Body of pancreas (tissue), 4 donors: ENCODE data around the gene NUP88. TPM values are rescaled to one million over a fixed set of nuclear protein-coding genes. Genes with fewer than 3 reads are reported as not detected.

ENCODE experiments used
- ATAC-seq: fragments of 150-250 bp; one replicate; pipeline ENCODE4 v1.9.1; 2016
- DNase-seq, 4 donors: peaks; one replicate each; pipeline ENCODE4 v3.0.0-alpha.2; 2019
- H3K27ac ChIP-seq, 4 donors: fragments of 200-600 bp; sonication (generic); 1 replicate in 3 of 4; 2 replicates in 1 of 4; pipeline versions ENCODE4 v1.5.1 to v1.6.1; 2016 to 2019; ENCODE audit warnings: mild to moderate bottlenecking in 1 of 4, mixed read lengths in 1 of 4, moderate library complexity in 1 of 4
- H3K27me3 ChIP-seq, 2 donors: fragments of 200-600 bp; sonication (generic); one replicate each; pipeline ENCODE4 v1.6.0; 2016; ENCODE audit warnings: mild to moderate bottlenecking in 1 of 2
- H3K36me3 ChIP-seq, 2 donors: fragments of 200-600 bp; sonication (generic); replicated peaks in 1 of 2; 2 replicates each; pipeline ENCODE4 v1.5.1; 2016; ENCODE audit warnings: low read depth in 2 of 2; ENCODE audit not compliant: insufficient read depth in 1 of 2
- H3K4me1 ChIP-seq: fragments of 200-600 bp; sonication (generic); one replicate; pipeline ENCODE4 v1.6.0; 2016
- H3K4me3 ChIP-seq, 2 donors: fragments of 200-600 bp; sonication (generic); 1 replicate in 1 of 2; 2 replicates in 1 of 2; pipeline ENCODE4 v1.5.1; 2016 to 2019
- H3K9me3 ChIP-seq, 3 donors: fragments of 200-600 bp; sonication (generic); 1 replicate in 2 of 3; 2 replicates in 1 of 3; pipeline ENCODE4 v1.5.1; 2016
- POLR2A ChIP-seq, 3 donors: fragments of 450-650 bp; IDR thresholded peaks; one replicate each; pipeline ENCODE4 v1.6.1; 2016; ENCODE audit warnings: antibody characterized with exemption in 3 of 3, mild to moderate bottlenecking in 2 of 3
- WGBS, 2 donors: methylation state at CpG; one replicate each; pipeline ENCODE4 v1.1.5; 2017; 5-methylcytosine and 5-hydroxymethylcytosine counted together
- intact Hi-C: fragments of 100-400 bp; cut with DNase I; formaldehyde crosslinking; loops from one replicate; pipeline ENCODE4 v1.15.1; 2023
- total RNA-seq, 2 donors: library from RNA; depleted of rRNA; stranded (reverse); fragments of >200 nt; gene quantifications; one replicate each; pipeline ENCODE4 v1.1.0, GENCODE V29; 2016
- TF ChIP-seq, protein P1 (sequence below), 7 experiments: fragments of 450-650 bp in 4 of 7; fragments of 200-600 bp in 3 of 7; sonication (generic) in 3 of 7; IDR thresholded peaks; one replicate each; pipeline ENCODE4 v1.5.1; 2016 to 2019; ENCODE audit warnings: antibody characterized with exemption in 7 of 7

NUP88 gene
- total RNA-seq, 2 donors from 2014 or later: 35.9 to 54.5 TPM

DNA sequence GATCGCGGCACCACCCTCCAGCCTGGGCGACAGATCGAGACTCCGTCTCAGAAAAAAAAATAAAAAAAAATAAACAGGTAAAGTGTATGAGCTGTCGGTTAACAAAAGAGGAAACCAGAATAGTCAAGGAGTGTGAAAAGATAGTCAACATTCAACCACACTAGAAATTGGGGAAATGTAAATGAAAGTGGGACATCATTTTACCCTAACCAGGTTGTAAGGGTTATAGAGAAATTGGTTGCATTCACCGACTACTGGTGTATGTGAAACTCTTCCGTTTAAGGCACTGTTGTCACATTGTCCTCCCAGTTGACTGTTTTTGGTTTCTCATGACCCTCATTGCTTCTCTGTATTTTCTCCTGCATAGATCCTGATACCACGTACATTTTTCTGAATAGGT, 74.5 kb downstream of the NUP88 start:
- WGBS, 2 donors: 96 to 98% methylated on average over 9 of the region's 9 CpGs
- Histone ChIP-seq H3K9me3 (no peaks in the 10 kb centered on the region), H3K36me3 (peaks cover 0 to 11% of the 10 kb centered on the region in 2 donors), H3K27ac (no peak overlapping the region), H3K27me3 (no peaks in the 10 kb centered on the region), H3K4me3 (no peak overlapping the region), H3K4me1 (no peaks in the 10 kb centered on the region)
- TF ChIP-seq POLR2A (IDR thresholded peaks at IDR 0.05): no peak
- TF ChIP-seq, protein P1, sequence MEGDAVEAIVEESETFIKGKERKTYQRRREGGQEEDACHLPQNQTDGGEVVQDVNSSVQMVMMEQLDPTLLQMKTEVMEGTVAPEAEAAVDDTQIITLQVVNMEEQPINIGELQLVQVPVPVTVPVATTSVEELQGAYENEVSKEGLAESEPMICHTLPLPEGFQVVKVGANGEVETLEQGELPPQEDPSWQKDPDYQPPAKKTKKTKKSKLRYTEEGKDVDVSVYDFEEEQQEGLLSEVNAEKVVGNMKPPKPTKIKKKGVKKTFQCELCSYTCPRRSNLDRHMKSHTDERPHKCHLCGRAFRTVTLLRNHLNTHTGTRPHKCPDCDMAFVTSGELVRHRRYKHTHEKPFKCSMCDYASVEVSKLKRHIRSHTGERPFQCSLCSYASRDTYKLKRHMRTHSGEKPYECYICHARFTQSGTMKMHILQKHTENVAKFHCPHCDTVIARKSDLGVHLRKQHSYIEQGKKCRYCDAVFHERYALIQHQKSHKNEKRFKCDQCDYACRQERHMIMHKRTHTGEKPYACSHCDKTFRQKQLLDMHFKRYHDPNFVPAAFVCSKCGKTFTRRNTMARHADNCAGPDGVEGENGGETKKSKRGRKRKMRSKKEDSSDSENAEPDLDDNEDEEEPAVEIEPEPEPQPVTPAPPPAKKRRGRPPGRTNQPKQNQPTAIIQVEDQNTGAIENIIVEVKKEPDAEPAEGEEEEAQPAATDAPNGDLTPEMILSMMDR (IDR thresholded peaks at IDR 0.05): no peak
- DNase-seq (no peak), ATAC-seq (no peak)
- intact Hi-C loops: no loop called here

Other genes starting within 250 kb of the NUP88 start
- gene ZNF594, start 227.8 kb downstream of the NUP88 start, total RNA-seq: 1 to 10 TPM; 4.4 to 6.9 TPM
- gene SCIMP, start 184.8 kb downstream of the NUP88 start, total RNA-seq: 1 to 10 TPM in 1 of 2 donors, under 1 TPM in 1; 0.33 to 2.1 TPM
- 10 to 100 TPM; 14.5 to 17.1 TPM for gene RABEP1, start 137.4 kb downstream of the NUP88 start, total RNA-seq
- 10 to 100 TPM; 28.0 to 35.3 TPM for gene RPAIN, start 520 bp upstream of the NUP88 start, total RNA-seq
- 10 to 100 TPM; 46.5 to 62.3 TPM for gene C1QBP, start 19.5 kb upstream of the NUP88 start, total RNA-seq
- gene DHX33, start 49.3 kb upstream of the NUP88 start, total RNA-seq: 10 to 100 TPM in 1 of 2 donors, 1 to 10 TPM in 1; 6.5 to 10.9 TPM
- 10 to 100 TPM; 25.4 to 42.5 TPM for gene DERL2, start 66.5 kb upstream of the NUP88 start, total RNA-seq
- 1 to 10 TPM; 7.9 to 8.6 TPM for gene MIS12, start 66.9 kb upstream of the NUP88 start, total RNA-seq
- 10 to 100 TPM in 1 of 2 donors, 1 to 10 TPM in 1; 8.9 to 14.3 TPM for gene NLRP1, start 164.8 kb upstream of the NUP88 start, total RNA-seq